Measurements from ENCODE around the gene UST. TPM values are rescaled to one million over a fixed set of nuclear protein-coding genes. Genes with fewer than 3 reads are reported as not detected.

The UST gene
- total and polyA plus RNA-seq, 2 of the 8 experiments (the other 6 are each of a cell fraction or from before 2014, with no cell fraction given), result 13.5 to 34.5 TPM

GRCh38 chr6:149001422-149001821 lies 254.6 kb downstream of the UST start:
- TF ChIP-seq EGR1 (IDR thresholded peaks at IDR 0.05; ENCODE audit: borderline replicate concordance, low read depth, low read length) (no peak), KDM5A (IDR thresholded peaks at IDR 0.05; ENCODE audit: low read length) (no peak), SIX5 (IDR thresholded peaks at IDR 0.05; ENCODE audit: low read depth, low read length) (no peak), E2F6 (IDR thresholded peaks at IDR 0.05) (no peak)
- Histone ChIP-seq H3K9me3 (ENCODE audit: insufficient read depth in 2 of 2, low read depth in 1 of 2, low read length in 1 of 2) (peaks cover 2 to 7% of the 10 kb centered on the region in 2 experiments; a peak in 2 of 4 replicates), H3K18ac (ENCODE audit: extremely low read depth, low read length) (no peak overlapping the region), H3K4me1 (replicated peaks in 1 of 4; ENCODE audit: control insufficient read depth in 3 of 4, insufficient read depth in 4 of 4, low read length in 3 of 4) (no peaks in the 10 kb centered on the region), H3K4ac (replicated peaks; ENCODE audit: insufficient read length, low read depth, low read length) (no peak overlapping the region), H4K8ac (ENCODE audit: extremely low read depth, insufficient read depth, low read length) (no peak overlapping the region), H3K27ac (ENCODE audit: low read depth, low read length) (no peak overlapping the region), H2BK20ac (ENCODE audit: low read length) (no peak overlapping the region), H3K4me3 (ENCODE audit: extremely low read depth in 1 of 4, insufficient read depth in 2 of 4, low read depth in 3 of 4, low read length in 4 of 4) (no peak overlapping the region), H3K79me1 (ENCODE audit: low read depth, low read length) (no peaks in the 10 kb centered on the region), H3K27me3 (replicated peaks in 1 of 4; ENCODE audit: control insufficient read depth in 3 of 4, extremely low read depth in 1 of 4, insufficient read depth in 3 of 4, low read length in 3 of 4) (no peaks in the 10 kb centered on the region), H2AFZ (ENCODE audit: low read length) (no peak overlapping the region), H3K4me2 (ENCODE audit: insufficient read depth in 1 of 2, low read depth in 2 of 2, low read length in 2 of 2) (no peak overlapping the region), H3K36me3 (ENCODE audit: control insufficient read depth in 2 of 4, insufficient read depth in 4 of 4, low read length in 3 of 4) (peaks cover 2 to 28% (median 11%) of the 10 kb centered on the region in 4 experiments; a peak in 6 of 8 replicates), H3K79me2 (ENCODE audit: control insufficient read depth in 1 of 2, insufficient read depth in 2 of 2, low read length in 2 of 2) (no peaks in the 10 kb centered on the region), H2AK5ac (ENCODE audit: low read depth, low read length) (no peak overlapping the region), H3K56ac (replicated peaks; ENCODE audit: insufficient read length, low read depth, low read length) (no peak overlapping the region), H2BK5ac (ENCODE audit: low read depth, low read length) (no peak overlapping the region), H4K91ac (replicated peaks; ENCODE audit: insufficient read length, low read length) (no peak overlapping the region), H2BK12ac (ENCODE audit: low read depth, low read length) (no peak overlapping the region), H3K23me2 (ENCODE audit: low read depth, low read length) (no peaks in the 10 kb centered on the region), H4K5ac (ENCODE audit: insufficient read length, low read depth, low read length) (no peak overlapping the region), H3K23ac (ENCODE audit: insufficient read length) (no peak overlapping the region), H4K20me1 (replicated peaks in 1 of 2; ENCODE audit: control insufficient read depth in 1 of 2, insufficient read depth in 2 of 2, low read length in 2 of 2) (no peaks in the 10 kb centered on the region), H2BK120ac (replicated peaks; ENCODE audit: low read depth, low read length) (no peak overlapping the region), H2BK15ac (ENCODE audit: low read length) (no peak overlapping the region), H3K14ac (ENCODE audit: insufficient read length) (no peak overlapping the region), H3K9ac (replicated peaks in 1 of 4; ENCODE audit: extremely low read depth in 1 of 4, low read depth in 3 of 4, low read length in 3 of 4) (no peak overlapping the region)
- CTCF ChIA-PET (ENCODE audit: partially characterized antibody), result interaction anchor here (1.3 to 1.5 kb wide), 2 partner anchors 25 to 442 kb away, joined by 3 read pairs; no protein-coding TSS in a partner anchor
- FAIRE-seq (no peak), DNase-seq (ENCODE audit: low read depth in 1 of 2, low spot score in 2 of 2) (no peak)
- POLR2A ChIA-PET (ENCODE audit: partially characterized antibody), result interaction anchor here (2.2 kb wide), 1 partner anchor 13 kb away, joined by 5 read pairs; no protein-coding TSS in a partner anchor

Data from H1 (cell line).